AG04450 (cell line): ENCODE measurements around the gene ADTRP. TPM values are rescaled to one million over a fixed set of nuclear protein-coding genes. Genes with fewer than 3 reads are reported as not detected.

Source experiments
- CTCF ChIA-PET: fragments of 300-600, 350-600 bp; formaldehyde crosslinking; extraction: SDS; loops from one replicate; lab custom pipeline; 2022; ENCODE audit warnings: antibody characterized with exemption, inconsistent platforms; lab: Charles Lee
- POLR2A ChIA-PET: fragments of 350-600 bp; formaldehyde crosslinking; extraction: SDS; loops from one replicate; lab custom pipeline; 2021; ENCODE audit warnings: antibody characterized with exemption, inconsistent platforms; lab: Yijun Ruan, JAX
- DNase-seq: peaks from one replicate; pipeline ENCODE4 v3.0.0-alpha.2; 2011; ENCODE audit warnings: low read depth, low spot score
- H3K27ac ChIP-seq: one replicate; pipeline ENCODE4 v1.5.1; 2012; ENCODE audit warnings: low read depth, low read length, control low read depth
- H3K27me3 ChIP-seq: one replicate; pipeline ENCODE4 v1.6.0; 2012; ENCODE audit warnings: low read length; ENCODE audit not compliant: control insufficient read depth, insufficient read depth
- H3K4me3 ChIP-seq: 2 replicates; pipeline ENCODE4 v1.5.1; 2011; ENCODE audit warnings: mild to moderate bottlenecking, low read depth, low read length, control low read depth
- H3K9me3 ChIP-seq: 2 replicates; pipeline ENCODE4 v1.5.1; 2012; ENCODE audit warnings: low read length; ENCODE audit not compliant: control insufficient read depth, insufficient read depth
- CTCF ChIP-seq: IDR thresholded peaks from 2 replicates; pipeline ENCODE4 v1.5.1; 2011; ENCODE audit warnings: low read depth, low read length, control low read depth, inconsistent platforms
- polyA plus RNA-seq: library from polyadenylated mRNA; depleted of rRNA; stranded (reverse); fragments of >200 nt; gene quantifications from 2 replicates; pipeline ENCODE4 v1.2.3, GENCODE V29; 2011

Gene ADTRP
- polyA plus RNA-seq, 1 experiment, result 0.33 TPM

GRCh38 chr6:11820821-11821220, 42.2 kb upstream of the ADTRP start:
- H3K27me3 ChIP-seq, result no peaks in the 10 kb centered on the region
- no peak overlapping the region for H3K27ac ChIP-seq
- CTCF ChIA-PET, result interaction anchor here (0.6 to 0.7 kb wide), 2 partner anchors 10 to 24 kb away, joined by 3 read pairs; no protein-coding TSS in a partner anchor
- no peak for DNase-seq
- no peak for TF ChIP-seq CTCF
- POLR2A ChIA-PET, result no interaction called here
- no peak overlapping the region for H3K4me3 ChIP-seq
- H3K9me3 ChIP-seq, result no peaks in the 10 kb centered on the region

GRCh38 chr6:11819486-11819885, 40.9 kb upstream of the ADTRP start:
- H3K27ac ChIP-seq, result no peak overlapping the region
- POLR2A ChIA-PET, result no interaction called here
- no peaks in the 10 kb centered on the region for H3K27me3 ChIP-seq
- H3K9me3 ChIP-seq, result no peaks in the 10 kb centered on the region
- no peak for TF ChIP-seq CTCF
- H3K4me3 ChIP-seq, result no peak overlapping the region
- CTCF ChIA-PET, result no interaction called here
- DNase-seq, result no peak

- H3K4me3 ChIP-seq, result no peak overlapping the region
- peak; percentile 54 for DNase-seq
- no peaks in the 10 kb centered on the region for H3K9me3 ChIP-seq
- peak overlapping the region; percentile 71 for H3K27ac ChIP-seq
- H3K27me3 ChIP-seq, result no peaks in the 10 kb centered on the region
- CTCF ChIA-PET, result no interaction called here
- POLR2A ChIA-PET, result interaction anchor here (0.5 to 0.6 kb wide), 2 partner anchors 195 to 210 kb away, joined by 3 to 5 read pairs; no protein-coding TSS in a partner anchor
- no peak for TF ChIP-seq CTCF
These were observed 36.6 kb upstream of the ADTRP start for GRCh38 chr6:11815231-11815630.

GRCh38 chr6:11814819-11815218, 36.2 kb upstream of the ADTRP start:
- ChIA-PET POLR2A (interaction anchor here (0.5 to 0.6 kb wide), 2 partner anchors 195 to 211 kb away, joined by 3 to 5 read pairs; no protein-coding TSS in a partner anchor), CTCF (no interaction called here)
- Histone ChIP-seq H3K27me3 (no peaks in the 10 kb centered on the region), H3K4me3 (no peak overlapping the region), H3K27ac (peak overlapping the region; percentile 71), H3K9me3 (no peaks in the 10 kb centered on the region)
- no peak for TF ChIP-seq CTCF
- DNase-seq, result no peak

- Histone ChIP-seq H3K27ac (no peak overlapping the region), H3K9me3 (no peaks in the 10 kb centered on the region), H3K27me3 (no peaks in the 10 kb centered on the region), H3K4me3 (no peak overlapping the region)
- ChIA-PET CTCF (no interaction called here), POLR2A (no interaction called here)
- DNase-seq, result no peak
- no peak for TF ChIP-seq CTCF
These were observed 35.5 kb upstream of the ADTRP start for GRCh38 chr6:11814106-11814505.
